GM23338 (cell line): ENCODE results near the gene UPK2. TPM values are rescaled to one million over a fixed set of nuclear protein-coding genes. Genes with fewer than 3 reads are reported as not detected.
"Not testable (repeated sequence)": the region's sequence is repeated elsewhere in the genome, so short reads cannot be mapped to it uniquely, and the experiment has no call there.

Experiments
- ATAC-seq: fragments of 200-7000 bp; cut with Tn5 transposase; 3 replicates; pipeline ENCODE4 v1.9.1; 2020
- DNase-seq: peaks from one replicate; pipeline ENCODE4 v3.0.0-alpha.2; 2015; ENCODE audit warnings: low spot score
- H2AFZ ChIP-seq: fragments of 200-600 bp; sonication (generic); 2 replicates; pipeline ENCODE4 v1.8.0; 2016; ENCODE audit warnings: antibody characterized with exemption, mild to moderate bottlenecking, moderate library complexity
- H3F3A ChIP-seq: fragments of 200-600 bp; sonication (generic); replicated peaks from 2 replicates; pipeline ENCODE4 v1.8.0; 2017; ENCODE audit warnings: antibody characterized with exemption, mixed run types, low read depth
- H3K27ac ChIP-seq: fragments of 200-600 bp; sonication (generic); 2 replicates; pipeline ENCODE4 v1.6.1; 2016; ENCODE audit warnings: low read depth
- H3K27me3 ChIP-seq: fragments of 200-600 bp; sonication (generic); 2 replicates; pipeline ENCODE4 v1.8.0; 2016; ENCODE audit warnings: mild to moderate bottlenecking, mixed run types, moderate library complexity; ENCODE audit not compliant: insufficient read depth
- H3K36me3 ChIP-seq: fragments of 200-600 bp; sonication (generic); 2 replicates; pipeline ENCODE4 v1.8.0; 2016; ENCODE audit warnings: mild to moderate bottlenecking; ENCODE audit not compliant: insufficient read depth
- H3K4me1 ChIP-seq: fragments of 200-600 bp; sonication (generic); 2 replicates; pipeline ENCODE4 v1.8.0; 2016; ENCODE audit warnings: mild to moderate bottlenecking, moderate library complexity; ENCODE audit not compliant: insufficient read depth
- H3K4me2 ChIP-seq: fragments of 200-600 bp; sonication (generic); 2 replicates; pipeline ENCODE4 v1.7.1; 2017; ENCODE audit warnings: mixed run types
- H3K4me3 ChIP-seq: fragments of 200-600 bp; sonication (generic); 2 replicates; pipeline ENCODE4 v1.6.1; 2016; ENCODE audit warnings: mixed run types
- H3K79me2 ChIP-seq: fragments of 200-600 bp; sonication (generic); replicated peaks from 2 replicates; pipeline ENCODE4 v1.8.0; 2017; ENCODE audit warnings: mild to moderate bottlenecking; ENCODE audit not compliant: insufficient read depth
- H3K9me2 ChIP-seq: fragments of 200-600 bp; sonication (generic); 2 replicates; pipeline ENCODE4 v1.8.0; 2017; ENCODE audit not compliant: insufficient read depth
- H4K20me1 ChIP-seq: fragments of 200-600 bp; sonication (generic); replicated peaks from 2 replicates; pipeline ENCODE4 v1.8.0; 2017; ENCODE audit warnings: mild to moderate bottlenecking; ENCODE audit not compliant: insufficient read depth
- H3K27ac Mint-ChIP-seq: 2 replicates; pipeline ENCODE4 v1.8.0; 2020; ENCODE audit warnings: inconsistent platforms, mild to moderate bottlenecking, moderate library complexity, mixed read lengths
- H3K27me3 Mint-ChIP-seq: 3 replicates; pipeline ENCODE4 v1.8.0; 2022; ENCODE audit warnings: low read depth, mild to moderate bottlenecking, moderate library complexity, mixed read lengths, inconsistent platforms; ENCODE audit not compliant: insufficient read depth, poor library complexity
- H3K36me3 Mint-ChIP-seq: 3 replicates; pipeline ENCODE4 v1.8.0; 2021; ENCODE audit warnings: low read depth, mild to moderate bottlenecking, inconsistent platforms, moderate library complexity, mixed read lengths
- H3K4me1 Mint-ChIP-seq: 3 replicates; pipeline ENCODE4 v1.8.0; 2020; ENCODE audit warnings: mild to moderate bottlenecking, inconsistent platforms, mixed read lengths
- H3K4me3 Mint-ChIP-seq: 3 replicates; pipeline ENCODE4 v1.8.0; 2021; ENCODE audit warnings: moderate library complexity, mild to moderate bottlenecking, inconsistent platforms, mixed read lengths
- H3K9me3 Mint-ChIP-seq: 3 replicates; pipeline ENCODE4 v1.8.0; 2020; ENCODE audit warnings: moderate library complexity, mild to moderate bottlenecking, inconsistent platforms, mixed read lengths
- CREB1 ChIP-seq: fragments of 250-450 bp; sonication (Bioruptor Pico); IDR thresholded peaks from 2 replicates; pipeline ENCODE4 v1.5.0; 2020; ENCODE audit warnings: low read depth, mild to moderate bottlenecking, moderate library complexity
- ETS1 ChIP-seq: IDR thresholded peaks from 2 replicates; pipeline ENCODE4 v1.6.1; 2016; ENCODE audit warnings: antibody characterized with exemption
- EZH2 ChIP-seq: fragments of 200-600 bp; sonication (generic); IDR thresholded peaks from one replicate; pipeline ENCODE4 v1.8.0; 2017; ENCODE audit warnings: antibody characterized with exemption, mild to moderate bottlenecking, low read depth; ENCODE audit not compliant: unreplicated experiment
- STAT1 ChIP-seq: IDR thresholded peaks from one replicate; pipeline ENCODE4 v1.6.1; 2016; ENCODE audit warnings: antibody characterized with exemption; ENCODE audit not compliant: unreplicated experiment
- ZNF462 ChIP-seq: fragments of 250-450 bp; sonication (Bioruptor Pico); IDR thresholded peaks from 2 replicates; pipeline ENCODE4 v1.5.0; 2020; ENCODE audit warnings: mild to moderate bottlenecking, moderate library complexity
- polyA plus RNA-seq: library from polyadenylated mRNA; unstranded; fragments of >200 nt; fragmentation: Nextera tagmentation; extraction: Ambion mirVana; gene quantifications from 2 replicates; pipeline ENCODE4 v1.2.1, GENCODE V29; 2016
- total RNA-seq: library from RNA; depleted of rRNA; stranded (reverse); fragments of >200 nt; shearing (Covaris generic); gene quantifications from 2 replicates; pipeline ENCODE4 v1.2.3, GENCODE V29; 2014
- TF ChIP-seq, protein P1 (sequence below), 2 experiments: fragments of 200-600 bp in 1 of 2; sonication (generic) in 1 of 2; conservative IDR thresholded peaks; 2 replicates each; pipeline versions ENCODE4 v1.5.1 to v1.6.1; 2016 to 2017; ENCODE audit warnings: antibody characterized with exemption in 2 of 2, low read depth in 2 of 2, mild to moderate bottlenecking in 2 of 2, moderate library complexity in 1 of 2

UPK2 gene
- total and polyA plus RNA-seq, 2 experiments from 2014 or later: 0.74 TPM; not detected in 1

GRCh38 chr11:118984825-118985224 is 28.7 kb downstream of the UPK2 start:
- H4K20me1 ChIP-seq: no peaks in the 10 kb centered on the region
- Mint-ChIP-seq H3K9me3 (no peaks in the 10 kb centered on the region), H3K4me1 (peaks cover 11% of the 10 kb centered on the region; the same call in 2 of the 3 replicates), H3K36me3 (no peaks in the 10 kb centered on the region; the same call in 2 of the 3 replicates), H3K4me3 (no peak overlapping the region), H3K27ac (no peak overlapping the region), H3K27me3 (peaks cover 11% of the 10 kb centered on the region)
- H3K27ac ChIP-seq: no peak overlapping the region
- no peak for ATAC-seq
- no peaks in the 10 kb centered on the region for H3K36me3 ChIP-seq
- no peaks in the 10 kb centered on the region for H3K9me2 ChIP-seq
- no peak overlapping the region for H2AFZ ChIP-seq
- no peak for TF ChIP-seq ZNF462
- peaks cover 7% of the 10 kb centered on the region; the same call in 1 of the 2 replicates for H3F3A ChIP-seq
- no peak overlapping the region for H3K4me3 ChIP-seq
- H3K79me2 ChIP-seq: no peaks in the 10 kb centered on the region
- peaks cover 4% of the 10 kb centered on the region for H3K4me1 ChIP-seq
- no peak overlapping the region for H3K4me2 ChIP-seq
- DNase-seq: no peak
- peaks cover 5% of the 10 kb centered on the region; the same call in 1 of the 2 replicates for H3K27me3 ChIP-seq

- no peak for DNase-seq
- Mint-ChIP-seq H3K4me1 (0 out of 3 replicates have a peak, but pooled peaks cover 2% of the 10 kb centered on the region), H3K9me3 (peaks cover 21% of the 10 kb centered on the region), H3K4me3 (no peak overlapping the region), H3K36me3 (peaks cover 26% of the 10 kb centered on the region), H3K27me3 (peaks cover 6% of the 10 kb centered on the region), H3K27ac (no peak overlapping the region)
- no peak for ATAC-seq
- TF ChIP-seq CREB1 (no peak), STAT1 (no peak), EZH2 (no peak), ETS1 (no peak)
- TF ChIP-seq, protein P1, sequence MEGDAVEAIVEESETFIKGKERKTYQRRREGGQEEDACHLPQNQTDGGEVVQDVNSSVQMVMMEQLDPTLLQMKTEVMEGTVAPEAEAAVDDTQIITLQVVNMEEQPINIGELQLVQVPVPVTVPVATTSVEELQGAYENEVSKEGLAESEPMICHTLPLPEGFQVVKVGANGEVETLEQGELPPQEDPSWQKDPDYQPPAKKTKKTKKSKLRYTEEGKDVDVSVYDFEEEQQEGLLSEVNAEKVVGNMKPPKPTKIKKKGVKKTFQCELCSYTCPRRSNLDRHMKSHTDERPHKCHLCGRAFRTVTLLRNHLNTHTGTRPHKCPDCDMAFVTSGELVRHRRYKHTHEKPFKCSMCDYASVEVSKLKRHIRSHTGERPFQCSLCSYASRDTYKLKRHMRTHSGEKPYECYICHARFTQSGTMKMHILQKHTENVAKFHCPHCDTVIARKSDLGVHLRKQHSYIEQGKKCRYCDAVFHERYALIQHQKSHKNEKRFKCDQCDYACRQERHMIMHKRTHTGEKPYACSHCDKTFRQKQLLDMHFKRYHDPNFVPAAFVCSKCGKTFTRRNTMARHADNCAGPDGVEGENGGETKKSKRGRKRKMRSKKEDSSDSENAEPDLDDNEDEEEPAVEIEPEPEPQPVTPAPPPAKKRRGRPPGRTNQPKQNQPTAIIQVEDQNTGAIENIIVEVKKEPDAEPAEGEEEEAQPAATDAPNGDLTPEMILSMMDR (conservative IDR thresholded peaks at IDR 0.05; ENCODE audit: low read depth in 2 of 2): no peak
- Histone ChIP-seq H3K4me2 (no peak overlapping the region), H2AFZ (no peak overlapping the region), H3K4me3 (no peak overlapping the region), H3K36me3 (no peaks in the 10 kb centered on the region), H3K27ac (no peak overlapping the region), H4K20me1 (no peaks in the 10 kb centered on the region), H3K4me1 (no peaks in the 10 kb centered on the region), H3K9me2 (no peaks in the 10 kb centered on the region), H3F3A (no peaks in the 10 kb centered on the region), H3K27me3 (no peaks in the 10 kb centered on the region), H3K79me2 (no peaks in the 10 kb centered on the region; the same call in 1 of the 2 replicates)
Measured at GRCh38 chr11:118988280-118988679, 32.2 kb downstream of the UPK2 start.

- ATAC-seq, H3K27ac Mint-ChIP-seq, H3K4me3 Mint-ChIP-seq, H3K4me1 Mint-ChIP-seq, DNase-seq, H3K4me3 ChIP-seq, H3K4me1 ChIP-seq, H2AFZ ChIP-seq, H3K9me2 ChIP-seq, H3K36me3 ChIP-seq, H4K20me1 ChIP-seq, H3F3A ChIP-seq, H3K27me3 Mint-ChIP-seq, H3K79me2 ChIP-seq, H3K4me2 ChIP-seq, H3K27me3 ChIP-seq, H3K27ac ChIP-seq: not testable (repeated sequence)
- H3K9me3 Mint-ChIP-seq: peaks cover 25% of the 10 kb centered on the region
- H3K36me3 Mint-ChIP-seq: peaks cover 42% of the 10 kb centered on the region
Measured at GRCh38 chr11:118991486-118992038, 35.5 kb downstream of the UPK2 start.
